Natural killer cell (primary cell): ENCODE data around the gene DHX34. TPM values are rescaled to one million over a fixed set of nuclear protein-coding genes. Genes with fewer than 3 reads are reported as not detected.

ENCODE experiments used
- ATAC-seq, 3 donors: fragments of 150-1000 bp in 2 of 3; fragments of 200-7000 bp in 1 of 3; cut with Tn5 transposase; 1 replicate in 1 of 3; 2 replicates in 2 of 3; pipeline ENCODE4 v1.10.0; 2021; ENCODE audit warnings: mild to moderate bottlenecking in 2 of 3, moderate library complexity in 2 of 3
- DNase-seq, 2 donors: peaks; one replicate each; pipeline versions ENCODE4 v3.0.0 to v3.0.0-alpha.2; 2013 to 2021; ENCODE audit warnings: mixed read lengths in 1 of 2
- H3K27ac ChIP-seq: one replicate; pipeline ENCODE4 v1.5.1; 2013; ENCODE audit warnings: mild to moderate bottlenecking, low read length
- H3K27me3 ChIP-seq: one replicate; pipeline ENCODE4 v1.6.1; 2013; ENCODE audit warnings: low read length; ENCODE audit not compliant: control insufficient read depth, insufficient read depth
- H3K36me3 ChIP-seq: one replicate; pipeline ENCODE4 v1.6.1; 2013; ENCODE audit warnings: low read length; ENCODE audit not compliant: control insufficient read depth, insufficient read depth
- H3K4me1 ChIP-seq: one replicate; pipeline ENCODE4 v1.6.1; 2013; ENCODE audit warnings: low read length; ENCODE audit not compliant: control insufficient read depth, insufficient read depth
- H3K4me3 ChIP-seq: one replicate; pipeline ENCODE4 v1.5.1; 2013; ENCODE audit warnings: low read length
- H3K9me3 ChIP-seq: one replicate; pipeline ENCODE4 v1.6.1; 2013; ENCODE audit warnings: low read length; ENCODE audit not compliant: control insufficient read depth, insufficient read depth
- H3K27ac Mint-ChIP-seq, 2 donors: one replicate each; pipeline ENCODE4 v1.8.0; 2022; ENCODE audit warnings: mild to moderate bottlenecking in 2 of 2, mixed read lengths in 2 of 2, moderate library complexity in 1 of 2
- H3K27me3 Mint-ChIP-seq, 2 donors: one replicate each; pipeline ENCODE4 v1.8.0; 2022; ENCODE audit warnings: low read depth in 2 of 2, mixed read lengths in 2 of 2
- H3K36me3 Mint-ChIP-seq: one replicate; pipeline ENCODE4 v1.8.0; 2022; ENCODE audit warnings: mixed read lengths
- H3K4me1 Mint-ChIP-seq, 2 donors: one replicate each; pipeline ENCODE4 v1.8.0; 2022; ENCODE audit warnings: mixed read lengths in 2 of 2
- H3K4me3 Mint-ChIP-seq: one replicate; pipeline ENCODE4 v1.8.0; 2022; ENCODE audit warnings: mild to moderate bottlenecking, moderate library complexity, mixed read lengths
- H3K9me3 Mint-ChIP-seq, 2 donors: one replicate each; pipeline ENCODE4 v1.8.0; 2022; ENCODE audit warnings: mixed read lengths in 2 of 2
- WGBS: methylation state at CpG from one replicate; pipeline ENCODE4 v1.1.7; 2013; ENCODE audit warnings: missing lambda C conversion rate; ENCODE audit not compliant: insufficient coverage; 5-methylcytosine and 5-hydroxymethylcytosine counted together
- intact Hi-C: fragments of 100-400 bp; cut with micrococcal nuclease; formaldehyde crosslinking; loops from one replicate; pipeline ENCODE4 v1.14.2; 2022
- total RNA-seq, 4 donors: library from RNA; stranded (reverse); fragments of 120-200 nt in 1 of 4; gene quantifications; one replicate each; pipeline versions ENCODE4 v1.2.3 to v1.2.4, GENCODE V29; 2013 to 2022
- TF ChIP-seq, protein P1 (sequence below): fragments of 200-600 bp; IDR thresholded peaks from one replicate; pipeline ENCODE4 v1.8.0; 2022; ENCODE audit warnings: antibody characterized with exemption

The DHX34 gene
- total RNA-seq, 3 donors from 2014 or later (not counting 1 experiment from before 2014, with no cell fraction given): 19.8 to 25.9 (median 20.0) TPM

DNA sequence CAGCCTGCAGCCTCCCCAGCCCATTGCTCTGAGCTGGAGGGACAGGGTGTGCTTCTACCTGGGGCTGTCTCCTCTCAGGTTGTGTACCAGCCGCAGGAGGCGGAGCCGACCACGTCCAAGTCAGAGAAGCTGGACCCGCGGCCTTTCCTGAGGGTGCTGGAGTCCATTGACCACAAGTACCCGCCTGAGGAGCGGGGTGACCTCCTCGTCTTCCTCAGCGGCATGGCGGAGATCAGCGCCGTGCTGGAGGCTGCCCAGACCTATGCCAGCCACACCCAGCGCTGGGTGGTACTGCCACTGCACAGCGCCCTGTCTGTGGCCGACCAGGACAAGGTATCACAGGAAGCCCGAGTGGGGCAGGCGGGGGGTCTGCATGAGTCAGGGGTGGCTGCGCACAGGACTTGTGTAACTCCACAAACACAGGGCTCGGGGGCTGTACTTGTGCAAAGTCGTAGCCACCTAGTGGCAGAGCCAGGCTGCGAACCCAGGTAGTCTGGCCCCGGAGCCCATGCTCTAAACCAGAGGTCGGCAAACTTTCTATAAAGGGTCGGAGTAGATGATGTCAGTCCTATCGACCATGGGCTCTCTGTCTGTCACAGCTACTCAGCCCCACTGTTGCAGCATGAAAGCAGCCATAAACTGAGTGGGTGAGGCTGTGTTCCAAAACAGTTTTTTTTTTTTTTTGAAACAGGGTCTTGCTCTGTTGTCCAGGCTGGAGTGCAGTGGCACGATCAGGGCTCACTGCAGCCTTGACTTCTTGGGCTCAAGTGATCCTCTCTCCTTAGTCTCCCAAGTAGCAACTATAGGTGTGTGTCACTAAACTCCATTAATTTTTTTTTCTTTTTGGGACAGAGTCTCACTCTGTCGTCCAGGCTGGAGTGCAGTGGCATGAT, 8.9 kb downstream of the DHX34 start:
- Histone ChIP-seq H3K36me3 (peaks cover 72% of the 10 kb centered on the region), H3K4me1 (no peaks in the 10 kb centered on the region), H3K4me3 (no peak overlapping the region), H3K27ac (no peak overlapping the region), H3K9me3 (no peaks in the 10 kb centered on the region), H3K27me3 (no peaks in the 10 kb centered on the region)
- intact Hi-C loops: no loop called here
- H3K27me3 Mint-ChIP-seq: no peaks in the 10 kb centered on the region
- DNase-seq (no peak), ATAC-seq (no peak)
- peaks cover 0 to 3% of the 10 kb centered on the region in 2 donors for H3K4me1 Mint-ChIP-seq
- H3K9me3 Mint-ChIP-seq: no peaks in the 10 kb centered on the region
- WGBS: 96% methylated on average over 28 of the region's 28 CpGs
- no peak overlapping the region for H3K27ac Mint-ChIP-seq
- H3K4me3 Mint-ChIP-seq: no peak overlapping the region
- TF ChIP-seq, protein P1, sequence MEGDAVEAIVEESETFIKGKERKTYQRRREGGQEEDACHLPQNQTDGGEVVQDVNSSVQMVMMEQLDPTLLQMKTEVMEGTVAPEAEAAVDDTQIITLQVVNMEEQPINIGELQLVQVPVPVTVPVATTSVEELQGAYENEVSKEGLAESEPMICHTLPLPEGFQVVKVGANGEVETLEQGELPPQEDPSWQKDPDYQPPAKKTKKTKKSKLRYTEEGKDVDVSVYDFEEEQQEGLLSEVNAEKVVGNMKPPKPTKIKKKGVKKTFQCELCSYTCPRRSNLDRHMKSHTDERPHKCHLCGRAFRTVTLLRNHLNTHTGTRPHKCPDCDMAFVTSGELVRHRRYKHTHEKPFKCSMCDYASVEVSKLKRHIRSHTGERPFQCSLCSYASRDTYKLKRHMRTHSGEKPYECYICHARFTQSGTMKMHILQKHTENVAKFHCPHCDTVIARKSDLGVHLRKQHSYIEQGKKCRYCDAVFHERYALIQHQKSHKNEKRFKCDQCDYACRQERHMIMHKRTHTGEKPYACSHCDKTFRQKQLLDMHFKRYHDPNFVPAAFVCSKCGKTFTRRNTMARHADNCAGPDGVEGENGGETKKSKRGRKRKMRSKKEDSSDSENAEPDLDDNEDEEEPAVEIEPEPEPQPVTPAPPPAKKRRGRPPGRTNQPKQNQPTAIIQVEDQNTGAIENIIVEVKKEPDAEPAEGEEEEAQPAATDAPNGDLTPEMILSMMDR: no peak
- peaks cover 8% of the 10 kb centered on the region for H3K36me3 Mint-ChIP-seq

DNA sequence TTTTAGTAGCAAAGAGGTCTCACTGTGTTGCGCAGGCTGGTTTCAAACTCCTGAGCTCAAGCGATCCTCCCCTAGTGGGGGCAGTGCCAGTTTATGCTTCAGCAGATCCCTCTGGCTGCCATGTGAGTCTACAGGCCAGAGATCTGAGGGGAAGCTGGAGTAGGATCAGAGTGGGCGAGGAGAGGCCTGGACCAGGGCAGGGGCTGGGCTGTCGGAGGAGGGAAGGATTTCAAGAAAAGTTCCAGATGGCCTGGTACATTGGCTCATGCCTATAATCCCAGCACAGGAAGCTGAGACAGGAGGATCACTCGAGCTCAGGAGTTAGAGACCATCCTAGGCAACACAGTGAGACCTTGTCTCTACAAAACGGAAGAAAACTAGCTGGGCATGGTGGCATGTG, 9.8 kb downstream of the DHX34 start:
- no peaks in the 10 kb centered on the region for H3K9me3 Mint-ChIP-seq
- no peaks in the 10 kb centered on the region for H3K27me3 Mint-ChIP-seq
- TF ChIP-seq, protein P1: no peak
- intact Hi-C loops: no loop called here
- no peak for DNase-seq
- H3K4me3 ChIP-seq: no peak overlapping the region
- peaks cover 8% of the 10 kb centered on the region for H3K36me3 Mint-ChIP-seq
- H3K4me1 Mint-ChIP-seq: peaks cover 0 to 3% of the 10 kb centered on the region in 2 donors
- peaks cover 73% of the 10 kb centered on the region for H3K36me3 ChIP-seq
- WGBS: 93% methylated on average over 6 of the region's 6 CpGs
- ATAC-seq: no peak
- H3K4me1 ChIP-seq: no peaks in the 10 kb centered on the region
- H3K9me3 ChIP-seq: no peaks in the 10 kb centered on the region
- no peak overlapping the region for H3K4me3 Mint-ChIP-seq
- H3K27me3 ChIP-seq: no peaks in the 10 kb centered on the region
- H3K27ac Mint-ChIP-seq: no peak overlapping the region
- no peak overlapping the region for H3K27ac ChIP-seq

DNA sequence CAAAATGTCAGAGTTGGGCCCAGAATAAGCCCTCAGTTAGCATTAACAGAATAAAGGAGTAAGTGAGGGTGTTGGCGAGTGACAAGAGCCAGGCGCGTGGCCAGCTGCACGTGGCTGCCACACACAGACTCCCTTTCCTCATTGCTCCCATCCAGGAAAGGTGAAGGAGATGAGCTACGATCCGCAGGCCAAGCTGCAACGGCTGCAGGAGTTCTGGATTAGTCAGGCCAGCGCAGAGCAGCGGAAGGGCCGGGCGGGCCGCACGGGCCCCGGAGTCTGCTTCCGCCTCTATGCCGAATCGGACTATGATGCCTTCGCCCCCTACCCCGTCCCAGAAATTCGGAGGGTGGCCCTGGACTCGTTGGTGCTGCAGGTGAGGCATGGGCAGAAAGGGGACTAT, 13.2 kb downstream of the DHX34 start:
- peaks cover 63% of the 10 kb centered on the region for H3K36me3 ChIP-seq
- no peak overlapping the region for H3K27ac ChIP-seq
- no peaks in the 10 kb centered on the region for H3K9me3 ChIP-seq
- Mint-ChIP-seq H3K36me3 (peaks cover 12% of the 10 kb centered on the region), H3K27ac (no peak overlapping the region), H3K4me3 (no peak overlapping the region), H3K27me3 (no peaks in the 10 kb centered on the region), H3K4me1 (no peaks in the 10 kb centered on the region), H3K9me3 (no peaks in the 10 kb centered on the region)
- no peak for DNase-seq
- H3K4me1 ChIP-seq: no peaks in the 10 kb centered on the region
- intact Hi-C loops: no loop called here
- TF ChIP-seq, protein P1: no peak
- H3K27me3 ChIP-seq: no peaks in the 10 kb centered on the region
- no peak for ATAC-seq
- 98% methylated on average over 21 of the region's 21 CpGs for WGBS
- no peak overlapping the region for H3K4me3 ChIP-seq
